Kidney (tissue), 14 donors: ENCODE data around the gene GDI1. TPM values are rescaled to one million over a fixed set of nuclear protein-coding genes. Genes with fewer than 3 reads are reported as not detected.

Source experiments
- DNase-seq, 5 donors: peaks; one replicate each; pipeline ENCODE4 v3.0.0-alpha.2; 2013 to 2020
- FAIRE-seq: peaks from 2 replicates; lab custom pipeline; 2012; peaks lifted over from hg19 to GRCh38; lab: Jason Lieb, UNC
- H3K27ac ChIP-seq, 2 donors: one replicate each; pipeline ENCODE4 v1.7.0; 2013; ENCODE audit warnings: low read depth in 2 of 2, low read length in 2 of 2, inconsistent platforms in 1 of 2
- H3K27me3 ChIP-seq: one replicate; pipeline ENCODE4 v1.7.1; 2013; ENCODE audit warnings: low read length, inconsistent platforms; ENCODE audit not compliant: control insufficient read depth, insufficient read depth
- H3K36me3 ChIP-seq, 3 donors: one replicate each; pipeline versions ENCODE4 v1.7.0 to v1.7.1; 2013; ENCODE audit warnings: low read length in 3 of 3, control low read depth in 1 of 3, inconsistent platforms in 1 of 3; ENCODE audit not compliant: insufficient read depth in 3 of 3, control insufficient read depth in 2 of 3
- H3K4me1 ChIP-seq, 3 donors: one replicate each; pipeline versions ENCODE4 v1.7.0 to v1.7.1; 2013; ENCODE audit warnings: low read length in 3 of 3, inconsistent platforms in 1 of 3, low read depth in 1 of 3; ENCODE audit not compliant: control insufficient read depth in 2 of 3, insufficient read depth in 2 of 3
- H3K4me3 ChIP-seq, 3 donors: one replicate each; pipeline versions ENCODE4 v1.7.0 to v1.8.1; 2013; ENCODE audit warnings: low read length in 3 of 3, control low read depth in 1 of 3, inconsistent platforms in 1 of 3
- H3K9ac ChIP-seq, 3 donors: one replicate each; pipeline versions ENCODE4 v1.7.0 to v1.7.1; 2013; ENCODE audit warnings: low read length in 3 of 3, control low read depth in 1 of 3, inconsistent platforms in 1 of 3
- H3K9me3 ChIP-seq, 3 donors: one replicate each; pipeline versions ENCODE4 v1.7.0 to v1.7.1; 2013; ENCODE audit warnings: low read length in 3 of 3, control low read depth in 1 of 3, inconsistent platforms in 1 of 3; ENCODE audit not compliant: control insufficient read depth in 2 of 3, insufficient read depth in 1 of 3
- CTCF ChIP-seq: IDR thresholded peaks from 3 replicates; pipeline ENCODE4 v1.5.1; 2012; ENCODE audit warnings: mild to moderate bottlenecking, moderate library complexity, borderline replicate concordance; ENCODE audit not compliant: insufficient read depth; ENCODE audit errors: extremely low read depth
- intact Hi-C: fragments of 100-400 bp; cut with DNase I; formaldehyde crosslinking; loops from one replicate; pipeline ENCODE4 v1.11.1; 2022
- polyA plus RNA-seq: library from polyadenylated mRNA; stranded (reverse); fragments of 350-450 nt; fragmentation: Illumina TruSeq; extraction: RNeasy Lipid Tissue Mini Kit (QIAGEN cat#74804); gene quantifications from one replicate; pipeline ENCODE4 v1.2.3, GENCODE V29; 2014; ENCODE audit warnings: low read depth, low replicate concordance; ENCODE audit not compliant: insufficient read depth
- total RNA-seq: library from RNA; stranded (reverse); fragmentation: NEBNext Ultra II Directional; extraction: Animal tissue kit (Norgen Biotek cat#: 25700); gene quantifications from one replicate; pipeline ENCODE4 v1.2.1, GENCODE V29; 2021
- donor health status: control.
- donor health status: control.
- donor health status: control.
- donor health status: control.
- donor health status: control.
- donor health status: DM: yes; HTN: yes; CAD: no.
- donor health status: Normal renal cell carcinoma (clear cell type).

Gene GDI1
- total and polyA plus RNA-seq, 2 donors from 2014 or later, result 92.5 to 116 TPM

GRCh38 chrX:154443992-154444754, 7.2 kb downstream of the GDI1 start, which contains the start of gene FAM50A:
Gene FAM50A (plus strand): TSS chrX:154444141. CDS start chrX:154444236, 95 bp downstream.
- Histone ChIP-seq H3K27ac (peak within 1 kb of the TSS; percentile 53 to 86), H3K9me3 (no peaks in the 10 kb centered on the region), H3K36me3 (peaks cover 0 to 12% (median 7%) of the 10 kb centered on the region in 3 donors), H3K4me1 (peaks cover 0 to 10% (median 0%) of the 10 kb centered on the region in 3 donors), H3K4me3 (peak within 1 kb of the TSS in 2 of 3 donors; percentile 48 to 55), H3K27me3 (no peaks in the 10 kb centered on the region), H3K9ac (peak within 1 kb of the TSS in 2 of 3 donors; percentile 48 to 55)
- no peak for TF ChIP-seq CTCF
- intact Hi-C loops, result no loop called here
- DNase-seq (peak; percentile 66 to 92 (median 80)), FAIRE-seq (no peak)

DNA sequence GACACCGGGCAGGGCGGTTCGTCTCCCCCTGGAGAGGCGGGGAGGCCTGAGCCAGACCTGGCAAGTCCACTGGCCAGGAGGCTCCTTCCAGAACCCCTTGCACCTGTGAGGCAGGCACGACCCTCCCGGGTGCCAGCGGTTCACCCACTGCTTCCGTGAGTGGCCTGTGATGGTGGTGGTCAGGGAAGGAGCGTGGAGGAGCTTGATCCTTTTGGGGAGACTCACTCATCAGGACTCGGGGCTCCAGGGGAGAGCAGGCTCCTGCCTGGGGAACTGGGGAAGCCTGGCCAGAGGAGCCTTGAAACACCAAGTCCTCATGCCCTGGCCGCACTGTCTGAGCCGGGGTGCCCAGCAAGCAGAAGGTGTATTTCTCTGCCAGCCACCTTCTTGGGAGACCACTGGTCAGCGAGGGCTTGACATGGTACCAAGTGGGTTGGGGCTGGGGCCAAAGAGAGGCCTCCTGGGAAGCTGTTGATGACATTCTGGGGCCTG, 7.8 kb downstream of the GDI1 start:
- intact Hi-C loops, result no loop called here
- peaks cover 0 to 12% (median 8%) of the 10 kb centered on the region in 3 donors for H3K36me3 ChIP-seq
- peak overlapping the region in 2 of 3 donors; percentile 48 to 55 for H3K9ac ChIP-seq
- TF ChIP-seq CTCF, result no peak
- no peaks in the 10 kb centered on the region for H3K27me3 ChIP-seq
- H3K9me3 ChIP-seq, result no peaks in the 10 kb centered on the region
- H3K4me3 ChIP-seq, result peak overlapping the region in 2 of 3 donors; percentile 45 to 55
- FAIRE-seq (no peak), DNase-seq (peak in 1 of 5 donors; percentile 78)
- H3K4me1 ChIP-seq, result peaks cover 0 to 10% (median 0%) of the 10 kb centered on the region in 3 donors
- H3K27ac ChIP-seq, result peak overlapping the region in 1 of 2 donors; percentile 22

GRCh38 chrX:154445776-154446175, 8.8 kb downstream of the GDI1 start:
- no peak for TF ChIP-seq CTCF
- Histone ChIP-seq H3K27me3 (no peaks in the 10 kb centered on the region), H3K4me1 (peaks cover 0 to 10% (median 0%) of the 10 kb centered on the region in 3 donors), H3K4me3 (no peak overlapping the region), H3K27ac (no peak overlapping the region), H3K9ac (no peak overlapping the region), H3K36me3 (peaks cover 0 to 11% (median 8%) of the 10 kb centered on the region in 3 donors), H3K9me3 (no peaks in the 10 kb centered on the region)
- intact Hi-C loops, result no loop called here
- FAIRE-seq, result no peak
- peak in 1 of 5 donors; percentile 66 for DNase-seq
